GM19043 (cell line): ENCODE measurements around the gene ZNF189.
"Not testable (repeated sequence)": the region's sequence is repeated elsewhere in the genome, so short reads cannot be mapped to it uniquely, and the experiment has no call there.

Experiments used
- ATAC-seq: cut with Tn5 transposase; IDR thresholded peaks from one replicate; pipeline ENCODE4 v1.9.1; 2021; ENCODE audit warnings: low read depth; ENCODE audit not compliant: unreplicated experiment

The ZNF189 gene

GRCh38 chr9:101376111-101376848, 22.4 kb upstream of the ZNF189 start:
- ATAC-seq, result no peak

- ATAC-seq, result no peak
Observed at GRCh38 chr9:101380295-101380694, 18.4 kb upstream of the ZNF189 start.

- ATAC-seq, result no peak
Observed at GRCh38 chr9:101381118-101381517, 17.5 kb upstream of the ZNF189 start.

GRCh38 chr9:101381833-101382342, 16.8 kb upstream of the ZNF189 start:
- no peak for ATAC-seq

GRCh38 chr9:101383361-101383760, 15.3 kb upstream of the ZNF189 start:
- ATAC-seq, result no peak

GRCh38 chr9:101384873-101385536, 13.6 kb upstream of the ZNF189 start, which contains the start of gene BAAT:
BAAT (minus strand) TSS chr9:101385006; CDS start chr9:101371404, 13,602 bp downstream.
- not testable (repeated sequence) for ATAC-seq

GRCh38 chr9:101387871-101388506, 10.7 kb upstream of the ZNF189 start:
- peak; percentile 57 for ATAC-seq

GRCh38 chr9:101388507-101388993, 10.1 kb upstream of the ZNF189 start:
- ATAC-seq, result no peak

GRCh38 chr9:101393135-101393534, 5.5 kb upstream of the ZNF189 start:
- no peak for ATAC-seq

GRCh38 chr9:101394687-101395086, 4.0 kb upstream of the ZNF189 start:
- ATAC-seq, result no peak

GRCh38 chr9:101397746-101398067, 944 bp upstream of the ZNF189 start:
- ATAC-seq, result no peak

- ATAC-seq, result no peak
Observed at GRCh38 chr9:101398930-101399642, 435 bp downstream of the ZNF189 start.

GRCh38 chr9:101399643-101399970, 956 bp downstream of the ZNF189 start:
- ATAC-seq, result no peak

GRCh38 chr9:101400120-101400519, 1.5 kb downstream of the ZNF189 start:
- no peak for ATAC-seq

- no peak for ATAC-seq
Observed at GRCh38 chr9:101403516-101404285, 5.0 kb downstream of the ZNF189 start.

- no peak for ATAC-seq
Observed at GRCh38 chr9:101408374-101409078, 9.9 kb downstream of the ZNF189 start.

- no peak for ATAC-seq
Observed at GRCh38 chr9:101409079-101409477, 10.4 kb downstream of the ZNF189 start.

GRCh38 chr9:101414839-101415238, 16.2 kb downstream of the ZNF189 start:
- ATAC-seq, result no peak

- ATAC-seq, result no peak
Observed at GRCh38 chr9:101415578-101415977, 16.9 kb downstream of the ZNF189 start.
